HG03280 (cell line): Measurements from ENCODE around the gene POTEG.
"Not testable (repeated sequence)": the region's sequence is repeated elsewhere in the genome, so short reads cannot be mapped to it uniquely, and the experiment has no call there.

Source experiments
- ATAC-seq: cut with Tn5 transposase; IDR thresholded peaks from one replicate; pipeline ENCODE4 v1.9.1; 2021; ENCODE audit warnings: mild to moderate bottlenecking, moderate library complexity; ENCODE audit not compliant: unreplicated experiment

POTEG gene

GRCh38 chr14:19374451-19374903, 59.7 kb downstream of the POTEG start:
- ATAC-seq: not testable (repeated sequence)

- not testable (repeated sequence) for ATAC-seq
Observed at GRCh38 chr14:19372813-19373500, 61.2 kb downstream of the POTEG start.

DNA sequence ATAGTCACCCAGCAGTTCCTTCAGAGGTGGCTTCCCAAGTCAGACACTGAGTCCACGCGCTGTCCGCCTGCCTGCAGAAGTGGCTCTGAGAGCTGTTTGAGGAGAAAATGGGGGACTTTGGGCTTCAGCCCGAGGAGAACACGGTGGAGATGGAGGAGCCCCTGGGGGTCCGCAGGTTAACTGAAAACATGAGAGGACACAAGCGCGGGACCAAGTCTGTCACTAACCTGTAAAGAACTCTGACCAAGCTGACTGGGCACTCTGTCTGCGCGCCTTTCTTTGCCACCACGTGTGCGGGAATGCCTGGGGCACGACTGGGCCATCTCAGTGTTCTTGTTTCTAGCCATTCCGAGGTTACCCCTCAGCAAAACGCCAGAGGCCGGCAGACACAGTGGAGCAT, 62.4 kb downstream of the POTEG start:
- ATAC-seq: not testable (repeated sequence)

GRCh38 chr14:19362803-19363202, 71.3 kb downstream of the POTEG start:
- not testable (repeated sequence) for ATAC-seq

GRCh38 chr14:19362323-19362722, 71.8 kb downstream of the POTEG start:
- not testable (repeated sequence) for ATAC-seq

- not testable (repeated sequence) for ATAC-seq
Observed at GRCh38 chr14:19361636-19362253, 72.4 kb downstream of the POTEG start.

DNA sequence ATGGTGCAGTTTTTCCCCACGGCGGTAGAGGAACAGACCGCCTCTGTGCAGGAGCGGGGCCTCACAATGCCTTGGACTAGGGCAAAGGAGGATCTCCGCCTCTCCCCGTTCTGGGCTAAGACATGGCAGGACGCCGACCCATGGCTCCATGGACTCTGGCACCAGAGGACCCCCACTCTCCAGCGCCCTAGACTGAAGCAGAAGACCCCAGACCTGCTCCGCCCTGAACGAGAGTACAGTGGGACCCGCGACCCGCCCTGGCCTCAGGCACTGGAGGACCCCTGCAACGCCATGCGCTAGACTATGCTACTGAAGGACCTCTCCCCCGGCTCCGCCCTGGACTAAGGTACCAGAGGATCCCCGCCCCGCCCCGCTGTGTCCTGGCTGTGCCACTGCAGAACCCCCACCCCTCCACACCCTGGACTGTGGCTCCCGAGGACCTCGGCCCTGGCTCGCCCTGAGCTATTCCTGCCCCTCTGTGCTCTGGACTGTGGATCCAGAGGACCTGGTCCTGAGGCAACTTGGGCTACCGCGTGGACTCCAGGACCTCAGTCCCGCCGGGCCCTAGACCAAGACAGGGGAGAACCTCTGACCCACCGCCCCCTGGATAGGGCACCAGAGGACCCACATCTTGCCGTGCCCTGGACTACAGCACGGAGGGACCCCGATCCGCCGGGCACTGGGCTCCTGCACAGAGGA, 73.1 kb downstream of the POTEG start:
- ATAC-seq: not testable (repeated sequence)
